Measurements from ENCODE around the gene ACSM2B. TPM values are rescaled to one million over a fixed set of nuclear protein-coding genes. Genes with fewer than 3 reads are reported as not detected.

ACSM2B gene
- total RNA-seq, 1 donor from 2014 or later, result not detected

Other genes starting within 250 kb of the ACSM2B start
- 0.11 TPM for gene GP2, start 248.9 kb downstream of the ACSM2B start, total RNA-seq
- gene UMOD, start 223.7 kb downstream of the ACSM2B start, total RNA-seq, result not detected
- gene PDILT, start 171.6 kb downstream of the ACSM2B start, total RNA-seq, result not detected
- gene ACSM5, start 166.8 kb downstream of the ACSM2B start, total RNA-seq, result not detected
- gene ACSM2A, start 124.8 kb downstream of the ACSM2B start, total RNA-seq, result not detected
- gene ACSM1, start 121.3 kb upstream of the ACSM2B start, total RNA-seq, result not detected
- 12.7 TPM for gene THUMPD1, start 165.5 kb upstream of the ACSM2B start, total RNA-seq
- not detected for gene ACSM3, start 187.6 kb upstream of the ACSM2B start, total RNA-seq
- gene ERI2, start 230.1 kb upstream of the ACSM2B start, total RNA-seq, result not detected
- gene REXO5, start 230.2 kb upstream of the ACSM2B start, total RNA-seq, result 2.1 TPM

Data from ascending aorta (tissue), 1 donor.